ENCODE data around the gene ZNF12.

The ZNF12 gene

GRCh38 chr7:6642861-6643640, 63.7 kb downstream of the ZNF12 start:
- Mint-ChIP-seq H3K4me3 (no peak overlapping the region), H3K27ac (peak overlapping the region; percentile 37 to 74), H3K27me3 (no peaks in the 10 kb centered on the region), H3K9me3 (peaks cover 0 to 9% of the 10 kb centered on the region in 2 donors), H3K4me1 (peaks cover 37% of the 10 kb centered on the region)
- DNase-seq (no peak), ATAC-seq (no peak)

- H3K9me3 Mint-ChIP-seq, result peaks cover 0 to 9% of the 10 kb centered on the region in 2 donors
- H3K27ac Mint-ChIP-seq, result peak overlapping the region in 1 of 2 donors; percentile 88
- ATAC-seq, result no peak
- peaks cover 41% of the 10 kb centered on the region for H3K4me1 Mint-ChIP-seq
- no peak for DNase-seq
- H3K4me3 Mint-ChIP-seq, result no peak overlapping the region
- no peaks in the 10 kb centered on the region for H3K27me3 Mint-ChIP-seq
Observed at GRCh38 chr7:6642239-6642839, 64.4 kb downstream of the ZNF12 start.

- ATAC-seq, result no peak
- Mint-ChIP-seq H3K9me3 (peaks cover 0 to 9% of the 10 kb centered on the region in 2 donors), H3K4me1 (peaks cover 43% of the 10 kb centered on the region), H3K27ac (peak overlapping the region in 1 of 2 donors; percentile 50), H3K4me3 (no peak overlapping the region), H3K27me3 (no peaks in the 10 kb centered on the region)
- no peak for DNase-seq
Observed at GRCh38 chr7:6641305-6642035, 65.3 kb downstream of the ZNF12 start.

GRCh38 chr7:6640246-6640721, 66.5 kb downstream of the ZNF12 start:
- Mint-ChIP-seq H3K27ac (peak overlapping the region; percentile 55), H3K4me3 (no peak overlapping the region), H3K9me3 (peaks cover 0 to 9% of the 10 kb centered on the region in 2 donors), H3K4me1 (peaks cover 48% of the 10 kb centered on the region), H3K27me3 (no peaks in the 10 kb centered on the region)
- ATAC-seq (no peak), DNase-seq (no peak)

GRCh38 chr7:6639627-6640026, 67.1 kb downstream of the ZNF12 start:
- ATAC-seq, result no peak
- no peak overlapping the region for H3K4me3 Mint-ChIP-seq
- peaks cover 48% of the 10 kb centered on the region for H3K4me1 Mint-ChIP-seq
- H3K9me3 Mint-ChIP-seq, result peaks cover 0 to 9% of the 10 kb centered on the region in 2 donors
- DNase-seq, result no peak
- peak overlapping the region in 1 of 2 donors; percentile 31 for H3K27ac Mint-ChIP-seq
- H3K27me3 Mint-ChIP-seq, result no peaks in the 10 kb centered on the region

GRCh38 chr7:6639032-6639431, 67.7 kb downstream of the ZNF12 start:
- H3K27me3 Mint-ChIP-seq, result no peaks in the 10 kb centered on the region
- peaks cover 48% of the 10 kb centered on the region for H3K4me1 Mint-ChIP-seq
- H3K9me3 Mint-ChIP-seq, result peaks cover 0 to 9% of the 10 kb centered on the region in 2 donors
- DNase-seq, result no peak
- peak overlapping the region; percentile 93 to 97 for H3K4me3 Mint-ChIP-seq
- H3K27ac Mint-ChIP-seq, result peak overlapping the region in 1 of 2 donors; percentile 39
- ATAC-seq, result no peak
